Activated CD8-positive, alpha-beta T cell treated with anti-CD3 and anti-CD28 coated beads for 36 hours (primary cell): ENCODE measurements around the gene HADH. TPM values are rescaled to one million over a fixed set of nuclear protein-coding genes. Genes with fewer than 3 reads are reported as not detected.

ENCODE experiments used
- ATAC-seq: fragments of 200-7000 bp; cut with Tn5 transposase; one replicate; pipeline ENCODE4 v1.10.0; 2021; ENCODE audit warnings: mild to moderate bottlenecking, moderate library complexity
- CTCF ChIA-PET: fragments of 350-600 bp; sonication (Branson Sonifier 250); formaldehyde crosslinking; loops from one replicate; lab custom pipeline; 2021; ENCODE audit warnings: antibody characterized with exemption; lab: Charles Lee
- POLR2A ChIA-PET: fragments of 350-600 bp; sonication (Branson Sonifier 250); formaldehyde crosslinking; loops from one replicate; lab custom pipeline; 2021; ENCODE audit warnings: antibody characterized with exemption; lab: Charles Lee
- DNase-seq: peaks from one replicate; pipeline ENCODE4 v3.0.0-alpha.2; 2020
- H3K27ac Mint-ChIP-seq: one replicate; pipeline ENCODE4 v1.8.0; 2021; ENCODE audit warnings: mild to moderate bottlenecking, mixed read lengths
- H3K27me3 Mint-ChIP-seq: one replicate; pipeline ENCODE4 v1.8.0; 2021; ENCODE audit warnings: mixed read lengths
- H3K36me3 Mint-ChIP-seq: one replicate; pipeline ENCODE4 v1.8.0; 2021; ENCODE audit warnings: low read depth, mixed read lengths
- H3K4me1 Mint-ChIP-seq: one replicate; pipeline ENCODE4 v1.8.0; 2021; ENCODE audit warnings: low read depth, mixed read lengths
- H3K4me3 Mint-ChIP-seq: one replicate; pipeline ENCODE4 v1.8.0; 2021; ENCODE audit warnings: mild to moderate bottlenecking, moderate library complexity, mixed read lengths
- H3K9me3 Mint-ChIP-seq: one replicate; pipeline ENCODE4 v1.8.0; 2021; ENCODE audit warnings: mixed read lengths
- intact Hi-C: fragments of 100-400 bp; cut with micrococcal nuclease; formaldehyde crosslinking; loops from one replicate; pipeline ENCODE4 v1.10.0; 2022
- total RNA-seq, 2 experiments: library from RNA; stranded (reverse); gene quantifications; one replicate each; pipeline ENCODE4 v1.2.3, GENCODE V29; 2021
- TF ChIP-seq, protein P1 (sequence below): fragments of 200-600 bp; IDR thresholded peaks from one replicate; pipeline ENCODE4 v1.8.0; 2022; ENCODE audit warnings: antibody characterized with exemption, mild to moderate bottlenecking

The HADH gene
- total RNA-seq, 2 experiments from 2014 or later: 50.3 to 50.7 TPM

DNA sequence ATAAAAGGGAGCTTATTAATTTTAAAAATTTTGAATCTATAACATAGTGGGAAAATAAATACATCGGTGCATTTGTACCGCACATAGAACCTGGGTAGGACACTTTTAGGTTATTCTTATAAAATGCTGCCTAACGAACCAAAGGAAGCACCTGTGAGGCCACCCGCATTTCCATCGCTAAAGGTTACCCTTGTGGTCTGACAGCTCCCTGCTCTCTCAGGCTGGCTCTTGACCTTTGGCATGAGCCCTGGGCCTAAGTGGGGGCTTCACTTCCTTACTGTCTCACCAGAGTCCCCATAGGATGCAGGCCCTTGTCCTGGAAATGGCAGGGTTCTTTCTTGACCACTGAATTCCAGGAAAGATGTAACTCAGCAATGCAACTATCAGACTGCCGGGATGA lies 46.0 kb downstream of the HADH start:
- ChIA-PET CTCF (interaction anchor here (1.1 to 3.8 kb wide), 7 partner anchors 11 to 537 kb away, joined by 3 to 18 read pairs (median 3); no protein-coding TSS in a partner anchor), POLR2A (interaction anchor here (0.6 to 3.7 kb wide), 13 partner anchors 12 to 536 kb away, joined by 3 to 13 read pairs (median 5); partner anchors contain the start of genes HADH and LEF1)
- H3K36me3 Mint-ChIP-seq: peaks cover 37% of the 10 kb centered on the region
- TF ChIP-seq, protein P1, sequence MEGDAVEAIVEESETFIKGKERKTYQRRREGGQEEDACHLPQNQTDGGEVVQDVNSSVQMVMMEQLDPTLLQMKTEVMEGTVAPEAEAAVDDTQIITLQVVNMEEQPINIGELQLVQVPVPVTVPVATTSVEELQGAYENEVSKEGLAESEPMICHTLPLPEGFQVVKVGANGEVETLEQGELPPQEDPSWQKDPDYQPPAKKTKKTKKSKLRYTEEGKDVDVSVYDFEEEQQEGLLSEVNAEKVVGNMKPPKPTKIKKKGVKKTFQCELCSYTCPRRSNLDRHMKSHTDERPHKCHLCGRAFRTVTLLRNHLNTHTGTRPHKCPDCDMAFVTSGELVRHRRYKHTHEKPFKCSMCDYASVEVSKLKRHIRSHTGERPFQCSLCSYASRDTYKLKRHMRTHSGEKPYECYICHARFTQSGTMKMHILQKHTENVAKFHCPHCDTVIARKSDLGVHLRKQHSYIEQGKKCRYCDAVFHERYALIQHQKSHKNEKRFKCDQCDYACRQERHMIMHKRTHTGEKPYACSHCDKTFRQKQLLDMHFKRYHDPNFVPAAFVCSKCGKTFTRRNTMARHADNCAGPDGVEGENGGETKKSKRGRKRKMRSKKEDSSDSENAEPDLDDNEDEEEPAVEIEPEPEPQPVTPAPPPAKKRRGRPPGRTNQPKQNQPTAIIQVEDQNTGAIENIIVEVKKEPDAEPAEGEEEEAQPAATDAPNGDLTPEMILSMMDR: no peak
- H3K9me3 Mint-ChIP-seq: peaks cover 9% of the 10 kb centered on the region
- ATAC-seq (peak; percentile 13), DNase-seq (peak; percentile 72)
- peak overlapping the region; percentile 71 for H3K4me3 Mint-ChIP-seq
- H3K4me1 Mint-ChIP-seq: peaks cover 66% of the 10 kb centered on the region
- H3K27ac Mint-ChIP-seq: peak overlapping the region; percentile 98
- intact Hi-C loops: loop anchor here (5.0 kb wide), 1 partner anchor 37 kb away; no protein-coding TSS in a partner anchor
- H3K27me3 Mint-ChIP-seq: no peaks in the 10 kb centered on the region

DNA sequence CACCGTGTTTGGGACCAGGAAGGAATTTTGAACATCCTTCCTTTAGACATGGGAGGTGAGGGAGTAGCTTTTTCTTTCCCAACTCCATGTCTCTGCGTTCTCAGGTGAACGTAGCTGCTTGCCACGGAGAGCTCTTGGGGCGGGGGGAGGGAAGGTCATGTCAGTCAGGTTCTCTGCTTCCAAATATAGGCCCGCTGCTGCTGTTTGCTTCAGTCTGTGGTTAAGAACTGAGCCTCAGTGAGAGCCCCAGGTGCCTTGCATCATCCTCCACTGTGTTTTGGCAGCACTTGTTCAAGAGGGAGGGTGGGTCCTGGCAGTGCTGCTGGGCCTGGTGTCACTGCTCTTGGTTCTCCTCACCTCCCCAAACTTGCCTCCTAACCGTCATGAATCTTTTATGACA lies 46.5 kb downstream of the HADH start:
- ChIA-PET POLR2A (interaction anchor here (0.6 to 3.7 kb wide), 8 partner anchors 12 to 536 kb away, joined by 3 to 13 read pairs (median 4); no protein-coding TSS in a partner anchor), CTCF (interaction anchor here (1.1 to 3.8 kb wide), 7 partner anchors 10 to 536 kb away, joined by 3 to 18 read pairs (median 3); no protein-coding TSS in a partner anchor)
- intact Hi-C loops: loop anchor here (5.0 kb wide), 1 partner anchor 36 kb away; no protein-coding TSS in a partner anchor
- DNase-seq (peak; percentile 89), ATAC-seq (peak; percentile 83)
- Mint-ChIP-seq H3K4me1 (peaks cover 61% of the 10 kb centered on the region), H3K4me3 (peak overlapping the region; percentile 71), H3K9me3 (peaks cover 9% of the 10 kb centered on the region), H3K36me3 (peaks cover 34% of the 10 kb centered on the region), H3K27ac (peak overlapping the region; percentile 98), H3K27me3 (no peaks in the 10 kb centered on the region)
- TF ChIP-seq, protein P1: no peak

DNA sequence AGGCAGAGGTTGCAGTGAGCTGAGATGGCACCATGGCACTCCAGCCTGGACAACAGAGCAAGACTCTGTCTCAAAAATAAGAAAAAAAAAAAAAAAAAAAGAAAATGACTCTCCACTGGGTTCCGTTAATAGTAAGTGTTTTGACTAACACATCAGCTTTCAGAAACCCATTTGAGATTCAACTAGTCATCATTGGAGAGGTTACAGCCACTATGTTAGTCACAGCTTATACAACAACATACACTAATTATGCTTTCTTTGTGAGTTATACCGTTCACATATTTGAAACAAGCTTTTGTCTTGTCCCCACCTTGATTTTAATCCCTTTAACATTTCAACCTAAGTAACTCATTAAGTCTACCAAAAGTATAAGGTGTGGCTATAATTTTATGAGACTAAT lies 48.2 kb downstream of the HADH start:
- intact Hi-C loops: loop anchor here (5.0 kb wide), 1 partner anchor 34 kb away; no protein-coding TSS in a partner anchor
- H3K27me3 Mint-ChIP-seq: no peaks in the 10 kb centered on the region
- H3K4me1 Mint-ChIP-seq: peaks cover 51% of the 10 kb centered on the region
- POLR2A ChIA-PET: interaction anchor here (1.0 to 1.1 kb wide), 2 partner anchors 43 to 79 kb away, joined by 3 to 4 read pairs; no protein-coding TSS in a partner anchor
- H3K36me3 Mint-ChIP-seq: peaks cover 25% of the 10 kb centered on the region
- CTCF ChIA-PET: interaction anchor here (0.6 to 3.8 kb wide), 3 partner anchors 9 to 126 kb away, joined by 3 to 16 read pairs (median 4); no protein-coding TSS in a partner anchor
- TF ChIP-seq, protein P1: no peak
- peaks cover 2% of the 10 kb centered on the region for H3K9me3 Mint-ChIP-seq
- ATAC-seq (peak; percentile 34), DNase-seq (no peak)
- peak overlapping the region; percentile 98 for H3K27ac Mint-ChIP-seq
- H3K4me3 Mint-ChIP-seq: no peak overlapping the region

DNA sequence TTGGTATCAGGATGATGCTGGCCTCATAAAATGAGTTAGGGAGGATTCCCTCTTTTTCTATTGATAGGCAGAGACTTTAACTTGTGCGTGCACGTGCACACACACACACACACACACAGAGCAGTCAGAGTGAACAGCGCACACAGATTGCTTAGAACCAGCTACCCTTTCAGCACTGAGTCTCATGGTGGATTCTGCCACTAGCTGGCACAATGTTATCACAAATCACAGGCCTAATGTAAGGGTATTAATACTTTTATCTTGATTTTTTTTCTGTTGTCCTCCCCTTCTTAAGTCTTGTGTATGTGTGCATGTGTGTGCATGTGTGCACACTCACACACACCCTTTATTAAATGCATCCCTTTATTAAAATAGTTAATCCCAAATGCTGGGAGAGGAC lies 53.2 kb downstream of the HADH start:
- POLR2A ChIA-PET: interaction anchor here (0.7 to 1.8 kb wide), 4 partner anchors 12 to 128 kb away, joined by 3 to 6 read pairs (median 4); no protein-coding TSS in a partner anchor
- intact Hi-C loops: no loop called here
- H3K4me1 Mint-ChIP-seq: peaks cover 44% of the 10 kb centered on the region
- no peak overlapping the region for H3K4me3 Mint-ChIP-seq
- ATAC-seq: no peak
- CTCF ChIA-PET: interaction anchor here (1.2 to 2.5 kb wide), 6 partner anchors 12 to 530 kb away, joined by 3 to 12 read pairs (median 4); no protein-coding TSS in a partner anchor
- peak overlapping the region; percentile 83 for H3K27ac Mint-ChIP-seq
- no peaks in the 10 kb centered on the region for H3K27me3 Mint-ChIP-seq
- DNase-seq: no peak
- no peaks in the 10 kb centered on the region for H3K9me3 Mint-ChIP-seq
- peaks cover 16% of the 10 kb centered on the region for H3K36me3 Mint-ChIP-seq
- TF ChIP-seq, protein P1: no peak

DNA sequence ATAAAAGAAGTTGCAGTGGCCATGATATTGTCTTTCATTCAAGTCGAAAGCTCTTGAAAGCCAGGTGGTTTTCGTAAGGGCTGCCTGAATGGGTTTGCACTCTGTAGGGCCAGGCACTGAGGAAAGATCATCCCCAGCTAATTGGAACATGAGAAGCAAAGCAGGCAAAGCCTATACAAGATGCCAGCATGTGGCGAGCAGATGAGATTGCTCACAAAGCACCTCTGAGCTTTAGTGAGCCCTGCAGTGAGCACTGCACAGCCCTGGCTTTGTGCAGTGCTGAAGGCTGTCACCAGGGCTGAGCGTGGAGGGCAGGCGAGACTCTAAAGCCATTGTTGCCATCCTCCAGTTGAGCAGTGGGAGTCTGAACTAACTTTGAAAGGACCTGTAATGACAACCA lies 53.8 kb downstream of the HADH start:
- Mint-ChIP-seq H3K4me1 (peaks cover 43% of the 10 kb centered on the region), H3K9me3 (no peaks in the 10 kb centered on the region), H3K27ac (peak overlapping the region; percentile 83), H3K27me3 (no peaks in the 10 kb centered on the region), H3K36me3 (peaks cover 21% of the 10 kb centered on the region), H3K4me3 (no peak overlapping the region)
- ChIA-PET CTCF (interaction anchor here (0.6 to 2.5 kb wide), 11 partner anchors 10 to 529 kb away, joined by 3 to 12 read pairs (median 4); no protein-coding TSS in a partner anchor), POLR2A (interaction anchor here (0.7 to 2.9 kb wide), 5 partner anchors 13 to 127 kb away, joined by 3 to 8 read pairs (median 5); no protein-coding TSS in a partner anchor)
- intact Hi-C loops: no loop called here
- ATAC-seq (peak; percentile 66), DNase-seq (no peak)
- TF ChIP-seq, protein P1: no peak
